Measurements from ENCODE around the gene ODAD4.
"Not testable (repeated sequence)": the region's sequence is repeated elsewhere in the genome, so short reads cannot be mapped to it uniquely, and the experiment has no call there.

ODAD4 gene

DNA sequence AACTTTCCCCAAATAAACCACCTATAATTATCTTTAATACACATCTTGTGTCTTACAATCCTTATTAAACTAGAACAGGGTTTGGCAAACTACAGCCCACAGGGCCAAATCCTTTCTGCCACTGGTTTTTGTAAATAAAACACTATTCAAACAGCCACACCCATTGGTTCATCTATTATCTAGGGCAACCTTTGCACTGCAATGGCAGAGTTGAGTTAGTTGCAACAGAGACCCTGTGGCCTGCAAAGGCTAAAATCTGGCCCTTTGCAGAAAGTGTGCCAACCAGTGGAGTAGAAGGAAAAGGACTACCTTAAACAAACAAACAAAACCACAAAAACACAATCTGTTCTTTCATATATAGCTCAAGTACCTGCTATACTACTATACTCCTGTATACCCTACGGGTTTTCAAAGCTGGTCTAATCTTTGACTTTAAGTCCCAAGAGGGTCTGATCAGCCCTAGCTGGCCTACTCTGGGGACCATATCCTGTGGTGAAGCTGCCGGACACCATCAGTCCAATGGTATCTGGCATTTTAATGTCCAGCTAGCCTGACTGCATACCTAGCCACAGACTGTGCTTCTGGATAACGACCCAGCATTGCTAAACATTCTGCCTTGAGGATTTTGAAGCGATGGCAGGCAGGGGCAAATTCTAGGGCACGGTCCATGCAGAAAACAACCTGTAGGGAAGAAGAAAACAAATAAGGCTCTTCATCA is 59.4 kb downstream of the ODAD4 start:
- Mint-ChIP-seq H3K4me3 (no peak overlapping the region), H3K27ac (no peak overlapping the region), H3K4me1 (peaks cover 16% of the 10 kb centered on the region), H3K27me3 (no peaks in the 10 kb centered on the region), H3K9me3 (no peaks in the 10 kb centered on the region)
- DNase-seq (no peak), ATAC-seq (no peak)

DNA sequence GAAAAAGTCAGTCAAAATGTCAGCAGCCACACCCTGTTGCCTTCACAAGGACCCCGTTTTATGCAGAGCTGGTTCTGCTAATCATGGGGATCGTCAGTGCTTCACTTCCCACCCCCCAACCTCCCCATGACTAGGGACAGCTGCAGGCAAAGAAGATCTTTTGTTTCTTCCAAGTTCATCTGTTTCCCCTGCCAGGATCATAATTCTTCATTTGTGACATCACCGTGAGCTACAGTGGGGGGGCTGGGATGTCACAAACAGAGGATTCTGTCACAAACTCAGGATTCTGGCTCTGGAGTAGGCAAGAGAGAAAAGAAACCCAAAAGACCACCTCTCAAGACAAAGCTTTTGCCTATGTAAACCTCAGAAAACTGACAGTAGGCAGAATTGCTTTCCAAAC is 62.2 kb downstream of the ODAD4 start:
- DNase-seq (no peak), ATAC-seq (no peak)
- H3K4me3 Mint-ChIP-seq, result no peak overlapping the region
- H3K27ac Mint-ChIP-seq, result peak overlapping the region; percentile 69 to 74
- no peaks in the 10 kb centered on the region for H3K27me3 Mint-ChIP-seq
- H3K9me3 Mint-ChIP-seq, result no peaks in the 10 kb centered on the region
- H3K4me1 Mint-ChIP-seq, result peaks cover 28% of the 10 kb centered on the region

- Mint-ChIP-seq H3K27me3 (no peaks in the 10 kb centered on the region), H3K27ac (peak overlapping the region in 1 of 2 donors; percentile 48), H3K4me1 (peaks cover 21% of the 10 kb centered on the region), H3K9me3 (no peaks in the 10 kb centered on the region), H3K4me3 (no peak overlapping the region)
- ATAC-seq (no peak), DNase-seq (no peak)
Observed at GRCh38 chr17:41996855-41997164, 66.4 kb downstream of the ODAD4 start.

DNA sequence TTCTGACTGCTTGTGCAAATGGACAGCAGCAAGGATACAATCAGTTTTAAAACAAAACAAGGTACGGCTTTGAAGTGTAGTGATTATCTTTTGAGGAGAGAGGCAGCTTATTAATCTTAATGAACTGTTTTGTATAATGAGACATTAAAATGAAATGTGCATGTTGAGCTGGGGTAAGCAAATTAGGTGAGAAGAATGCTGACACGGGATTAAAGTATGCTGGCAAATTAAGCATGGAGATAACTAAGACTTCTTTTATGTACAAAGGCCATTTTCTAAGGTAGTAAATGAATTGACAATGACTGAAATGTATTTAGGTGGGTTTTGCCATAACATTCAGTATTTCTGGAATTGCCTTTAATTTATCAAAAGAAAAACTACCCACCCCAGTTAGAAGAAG is 68.1 kb downstream of the ODAD4 start:
- no peaks in the 10 kb centered on the region for H3K27me3 Mint-ChIP-seq
- no peaks in the 10 kb centered on the region for H3K9me3 Mint-ChIP-seq
- ATAC-seq (no peak), DNase-seq (no peak)
- H3K27ac Mint-ChIP-seq, result no peak overlapping the region
- H3K4me1 Mint-ChIP-seq, result peaks cover 32% of the 10 kb centered on the region
- no peak overlapping the region for H3K4me3 Mint-ChIP-seq

GRCh38 chr17:42000413-42001133 is 70.2 kb downstream of the ODAD4 start:
- Mint-ChIP-seq H3K4me1 (peaks cover 39% of the 10 kb centered on the region), H3K4me3 (no peak overlapping the region), H3K9me3 (no peaks in the 10 kb centered on the region), H3K27me3 (no peaks in the 10 kb centered on the region), H3K27ac (no peak overlapping the region)
- ATAC-seq, result no peak
- no peak for DNase-seq

DNA sequence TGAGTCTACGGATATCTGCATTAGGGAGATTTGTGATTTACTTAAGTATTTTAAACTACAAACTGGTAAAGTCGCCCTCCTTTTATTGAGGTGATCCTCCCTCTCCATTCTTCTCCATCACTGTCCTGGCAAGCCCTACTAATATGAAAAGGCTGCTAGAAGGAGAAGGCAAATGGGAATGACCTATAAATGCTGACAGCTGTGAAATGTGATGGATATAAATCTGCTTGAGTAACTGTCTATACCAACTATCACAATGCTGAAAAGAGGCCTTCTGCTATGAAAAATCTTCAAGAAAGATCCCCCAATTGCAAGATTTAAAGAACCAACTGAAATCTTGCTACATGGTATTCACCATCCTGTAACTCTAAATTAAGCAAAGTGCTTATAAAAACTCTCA is 71.3 kb downstream of the ODAD4 start:
- DNase-seq (no peak), ATAC-seq (no peak)
- Mint-ChIP-seq H3K27me3 (no peaks in the 10 kb centered on the region), H3K4me3 (no peak overlapping the region), H3K9me3 (no peaks in the 10 kb centered on the region), H3K4me1 (peaks cover 32% of the 10 kb centered on the region), H3K27ac (peak overlapping the region in 1 of 2 donors; percentile 63)

DNA sequence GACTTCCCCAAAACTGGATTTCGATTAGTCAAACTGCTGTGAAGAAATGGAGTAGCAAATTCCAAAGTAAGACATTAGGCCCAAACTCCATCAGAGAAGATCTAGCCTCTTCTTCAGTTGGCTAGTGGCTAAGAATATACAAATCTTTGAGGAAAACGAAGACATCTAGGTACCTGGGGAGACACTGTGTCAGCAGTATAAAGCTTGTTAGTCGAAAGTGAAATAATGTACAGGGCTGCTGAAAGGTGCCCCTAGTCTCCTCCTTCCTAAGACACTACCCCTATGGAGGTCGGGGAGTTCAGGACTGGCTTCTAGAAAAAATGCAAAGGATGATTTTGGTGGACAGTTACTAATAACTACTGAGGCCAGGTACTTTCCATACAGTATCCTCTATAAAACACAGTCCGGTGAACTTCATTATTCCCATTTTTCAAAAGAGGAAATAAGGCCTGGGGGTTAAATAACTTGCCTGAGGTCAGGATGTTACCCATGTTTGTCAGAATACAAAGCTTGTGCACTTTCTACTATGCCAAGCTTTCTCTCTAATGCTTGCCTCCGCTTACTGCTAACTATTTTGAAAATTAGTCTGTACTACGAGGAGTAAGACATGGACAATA is 71.9 kb downstream of the ODAD4 start:
- ATAC-seq, result no peak
- no peak overlapping the region for H3K27ac Mint-ChIP-seq

GRCh38 chr17:42002792-42003301 is 72.4 kb downstream of the ODAD4 start:
- DNase-seq (no peak), ATAC-seq (no peak)
- H3K27me3 Mint-ChIP-seq, result no peaks in the 10 kb centered on the region
- no peak overlapping the region for H3K4me3 Mint-ChIP-seq
- H3K9me3 Mint-ChIP-seq, result no peaks in the 10 kb centered on the region
- peaks cover 26% of the 10 kb centered on the region for H3K4me1 Mint-ChIP-seq
- H3K27ac Mint-ChIP-seq, result no peak overlapping the region

More for the DNA sequence above, 71.9 kb downstream of the ODAD4 start:
- no peak for DNase-seq
- peaks cover 27% of the 10 kb centered on the region for H3K4me1 Mint-ChIP-seq
- H3K9me3 Mint-ChIP-seq, result no peaks in the 10 kb centered on the region
- H3K4me3 Mint-ChIP-seq, result no peak overlapping the region
- H3K27me3 Mint-ChIP-seq, result no peaks in the 10 kb centered on the region

DNA sequence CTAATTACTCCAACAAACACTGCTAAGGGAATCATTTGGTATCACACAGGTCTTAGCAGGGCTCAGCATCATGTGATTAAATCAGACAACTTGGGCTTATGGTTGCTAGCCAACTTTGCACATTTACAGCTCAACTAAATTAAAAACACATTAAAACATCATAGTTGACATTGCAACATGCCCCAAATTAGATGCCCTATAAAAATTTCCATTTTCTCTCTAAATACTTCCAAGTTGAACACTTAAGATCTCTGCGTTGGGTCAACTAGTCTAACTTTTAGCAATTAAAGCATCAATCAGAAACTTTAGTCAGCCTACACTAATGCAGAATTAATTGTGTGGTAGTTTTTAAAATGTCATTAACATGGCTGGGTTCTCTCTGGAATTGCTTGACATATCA is 74.7 kb downstream of the ODAD4 start:
- no peak for DNase-seq
- H3K4me3 Mint-ChIP-seq, result no peak overlapping the region
- H3K27me3 Mint-ChIP-seq, result no peaks in the 10 kb centered on the region
- no peak for ATAC-seq
- H3K9me3 Mint-ChIP-seq, result no peaks in the 10 kb centered on the region
- H3K4me1 Mint-ChIP-seq, result peaks cover 35% of the 10 kb centered on the region
- H3K27ac Mint-ChIP-seq, result no peak overlapping the region

DNA sequence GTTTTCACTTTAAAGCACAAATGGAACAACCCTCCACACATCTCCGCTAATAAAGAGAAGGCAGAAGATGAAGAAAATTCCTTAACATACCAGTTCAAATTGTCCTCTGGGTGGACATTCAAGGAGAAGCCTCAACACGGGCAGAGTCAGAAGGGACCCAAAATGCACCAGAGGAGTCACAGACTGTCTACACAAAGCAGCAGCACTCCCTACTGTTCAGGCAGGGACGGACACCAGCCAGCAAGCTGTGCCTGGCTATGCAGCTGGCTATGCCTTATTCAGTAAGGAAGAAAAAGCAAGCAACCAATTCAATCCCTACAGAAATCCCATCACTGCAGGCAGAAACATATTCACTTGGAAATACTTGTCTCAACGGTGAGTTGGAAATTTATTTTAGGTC is 78.8 kb downstream of the ODAD4 start:
- no peak for DNase-seq
- H3K4me1 Mint-ChIP-seq, result peaks cover 50% of the 10 kb centered on the region
- H3K4me3 Mint-ChIP-seq, result no peak overlapping the region
- H3K9me3 Mint-ChIP-seq, result no peaks in the 10 kb centered on the region
- peak overlapping the region in 1 of 2 donors; percentile 74 for H3K27ac Mint-ChIP-seq
- ATAC-seq, result no peak
- no peaks in the 10 kb centered on the region for H3K27me3 Mint-ChIP-seq

DNA sequence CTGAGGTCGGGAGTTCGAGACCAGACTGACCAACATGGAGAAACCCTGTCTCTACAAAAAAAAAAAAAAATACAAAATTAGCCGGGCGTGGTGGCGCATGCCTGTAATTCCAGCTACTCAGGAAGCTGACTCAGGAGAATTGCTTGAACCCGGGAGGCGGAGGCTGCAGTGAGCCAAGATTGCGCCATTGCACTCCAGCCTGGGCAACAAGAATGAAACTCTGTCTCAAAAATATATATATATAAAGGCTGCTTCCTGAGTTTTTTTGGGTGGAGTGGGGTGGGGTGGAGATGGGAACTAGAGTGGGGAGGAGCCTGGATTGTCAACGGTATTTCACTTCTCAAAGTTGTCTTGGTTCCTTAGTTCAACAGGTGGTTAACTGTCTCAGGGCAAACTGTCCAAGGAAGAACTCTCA is 79.9 kb downstream of the ODAD4 start:
- H3K4me1 Mint-ChIP-seq, result peaks cover 52% of the 10 kb centered on the region
- ATAC-seq, H3K4me3 Mint-ChIP-seq, H3K27ac Mint-ChIP-seq, H3K27me3 Mint-ChIP-seq, H3K9me3 Mint-ChIP-seq, DNase-seq: not testable (repeated sequence)

- H3K4me3 Mint-ChIP-seq, result no peak overlapping the region
- H3K4me1 Mint-ChIP-seq, result peaks cover 55% of the 10 kb centered on the region
- no peak for DNase-seq
Observed at GRCh38 chr17:42010898-42011516, 80.6 kb downstream of the ODAD4 start.

DNA sequence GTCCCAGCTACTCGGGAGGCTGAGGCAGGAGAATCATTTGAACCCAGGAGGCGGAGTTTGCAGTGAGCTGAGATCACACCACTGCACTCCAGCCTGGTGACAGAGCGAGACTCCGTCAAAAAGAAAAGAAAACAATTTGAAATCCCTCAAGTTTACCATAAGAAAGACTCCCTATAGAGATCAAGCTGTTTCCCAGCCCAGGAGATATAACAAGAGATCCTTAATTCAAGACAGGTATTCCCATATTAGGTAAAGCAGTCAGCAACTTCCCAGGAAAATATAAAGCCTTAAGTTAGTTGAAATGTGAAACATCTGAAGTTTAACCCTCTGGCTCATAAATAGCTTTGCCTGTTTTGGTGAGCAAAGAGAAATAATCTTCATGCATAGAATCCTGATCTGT is 81.9 kb downstream of the ODAD4 start:
- H3K27me3 Mint-ChIP-seq, result not testable (repeated sequence)

More at GRCh38 chr17:42010898-42011516, 80.6 kb downstream of the ODAD4 start:
- H3K9me3 Mint-ChIP-seq, result no peaks in the 10 kb centered on the region
- ATAC-seq, result no peak
- H3K27me3 Mint-ChIP-seq, result no peaks in the 10 kb centered on the region
- no peak overlapping the region for H3K27ac Mint-ChIP-seq

GRCh38 chr17:42013740-42014139 is 83.3 kb downstream of the ODAD4 start:
- not testable (repeated sequence) for H3K9me3 Mint-ChIP-seq, DNase-seq, H3K27ac Mint-ChIP-seq, H3K27me3 Mint-ChIP-seq, H3K4me3 Mint-ChIP-seq, ATAC-seq
- peaks cover 69% of the 10 kb centered on the region for H3K4me1 Mint-ChIP-seq

More for the DNA sequence above, 81.9 kb downstream of the ODAD4 start:
- Mint-ChIP-seq H3K27ac (peak overlapping the region in 1 of 2 donors; percentile 42), H3K4me1 (peaks cover 59% of the 10 kb centered on the region)
- not testable (repeated sequence) for ATAC-seq, H3K9me3 Mint-ChIP-seq, H3K4me3 Mint-ChIP-seq, DNase-seq
